GM12873 (cell line): ENCODE measurements around the gene UTS2R.

ENCODE experiments used
- TF ChIP-seq, protein P1 (sequence below): IDR thresholded peaks from 2 replicates; pipeline ENCODE4 v1.5.1; 2012; ENCODE audit warnings: low read depth, mild to moderate bottlenecking, moderate library complexity, low read length, control low read depth; ENCODE audit not compliant: insufficient read depth; ENCODE audit errors: missing control alignments

UTS2R gene

DNA sequence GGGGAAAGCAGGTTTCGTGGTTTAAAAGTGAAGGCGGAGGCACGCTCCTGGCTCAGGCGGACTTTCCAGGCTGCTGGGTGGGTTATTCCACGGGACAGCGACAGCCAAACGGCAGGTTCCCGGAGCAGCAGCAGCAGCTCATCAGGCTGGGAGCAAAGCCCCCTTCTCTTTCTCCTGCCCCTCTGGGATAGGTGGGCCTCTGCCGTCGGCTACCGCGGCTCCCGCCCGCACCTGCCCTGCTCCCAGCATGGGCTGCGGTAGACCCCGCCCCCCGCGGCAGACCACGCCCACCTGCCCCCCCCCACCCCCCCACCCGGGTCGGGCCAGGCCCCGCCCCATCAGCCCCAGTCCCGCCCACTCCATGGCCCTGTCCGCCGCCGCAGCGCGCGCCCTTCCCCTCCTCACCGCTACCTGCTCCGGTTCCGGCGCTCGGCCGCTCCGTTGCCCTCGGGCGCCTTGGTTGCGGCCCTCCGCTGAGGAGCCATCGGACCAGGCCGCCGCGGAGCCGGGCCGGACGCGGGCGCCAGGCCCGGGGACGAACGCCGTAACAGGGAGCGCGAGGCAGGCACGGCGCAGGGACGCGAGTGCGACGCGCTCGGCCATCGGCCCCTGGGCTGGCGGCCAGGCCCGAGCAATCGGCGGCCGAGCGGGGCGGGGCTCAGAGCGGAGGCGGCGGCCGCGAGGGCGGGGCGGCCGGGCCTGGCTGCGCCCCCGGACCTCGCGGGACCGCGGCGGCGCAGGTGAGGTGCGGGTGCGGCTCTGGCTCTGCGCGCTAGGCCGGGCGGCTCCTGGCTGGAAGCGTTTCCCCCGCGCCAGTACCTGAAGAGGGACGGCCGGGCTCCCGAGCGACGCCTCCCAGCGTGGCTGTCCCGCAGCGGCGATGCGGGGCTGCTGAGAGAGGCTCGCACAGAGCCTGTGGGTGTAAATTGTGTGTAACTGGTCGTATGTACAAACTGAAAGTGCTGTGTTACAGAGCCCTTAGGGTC, 46.7 kb downstream of the UTS2R start, which contains the start of the genes HEXD and OGFOD3:
HEXD (plus strand) TSS at position 347 of the 986 bp plus-strand sequence. CDS start 1,453 bp downstream, outside the sequence.
OGFOD3 (minus strand) TSS at position 586 of the 986 bp plus-strand sequence; CDS start at position 485, 101 bp downstream.
- TF ChIP-seq, protein P1, sequence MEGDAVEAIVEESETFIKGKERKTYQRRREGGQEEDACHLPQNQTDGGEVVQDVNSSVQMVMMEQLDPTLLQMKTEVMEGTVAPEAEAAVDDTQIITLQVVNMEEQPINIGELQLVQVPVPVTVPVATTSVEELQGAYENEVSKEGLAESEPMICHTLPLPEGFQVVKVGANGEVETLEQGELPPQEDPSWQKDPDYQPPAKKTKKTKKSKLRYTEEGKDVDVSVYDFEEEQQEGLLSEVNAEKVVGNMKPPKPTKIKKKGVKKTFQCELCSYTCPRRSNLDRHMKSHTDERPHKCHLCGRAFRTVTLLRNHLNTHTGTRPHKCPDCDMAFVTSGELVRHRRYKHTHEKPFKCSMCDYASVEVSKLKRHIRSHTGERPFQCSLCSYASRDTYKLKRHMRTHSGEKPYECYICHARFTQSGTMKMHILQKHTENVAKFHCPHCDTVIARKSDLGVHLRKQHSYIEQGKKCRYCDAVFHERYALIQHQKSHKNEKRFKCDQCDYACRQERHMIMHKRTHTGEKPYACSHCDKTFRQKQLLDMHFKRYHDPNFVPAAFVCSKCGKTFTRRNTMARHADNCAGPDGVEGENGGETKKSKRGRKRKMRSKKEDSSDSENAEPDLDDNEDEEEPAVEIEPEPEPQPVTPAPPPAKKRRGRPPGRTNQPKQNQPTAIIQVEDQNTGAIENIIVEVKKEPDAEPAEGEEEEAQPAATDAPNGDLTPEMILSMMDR: no peak

DNA sequence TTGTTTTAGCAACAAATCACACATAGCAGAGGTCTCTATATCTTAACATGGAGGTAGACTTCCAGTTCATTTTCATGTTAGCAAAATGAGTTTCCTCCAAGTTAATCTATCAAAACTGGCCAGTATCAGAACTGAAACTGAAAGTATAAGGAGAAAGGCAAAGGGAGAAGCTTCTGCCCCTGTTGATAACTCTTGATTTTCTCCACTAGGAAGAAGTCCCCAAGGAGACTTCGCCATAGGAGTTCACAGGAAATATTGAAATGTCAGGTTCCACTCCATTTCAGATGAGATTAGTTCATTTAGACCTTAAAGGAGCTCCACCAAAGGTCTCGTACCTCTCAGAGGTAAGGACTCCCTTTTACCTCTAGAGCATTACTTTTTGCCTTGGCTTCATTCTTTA, 48.0 kb downstream of the UTS2R start:
- TF ChIP-seq, protein P1: no peak

DNA sequence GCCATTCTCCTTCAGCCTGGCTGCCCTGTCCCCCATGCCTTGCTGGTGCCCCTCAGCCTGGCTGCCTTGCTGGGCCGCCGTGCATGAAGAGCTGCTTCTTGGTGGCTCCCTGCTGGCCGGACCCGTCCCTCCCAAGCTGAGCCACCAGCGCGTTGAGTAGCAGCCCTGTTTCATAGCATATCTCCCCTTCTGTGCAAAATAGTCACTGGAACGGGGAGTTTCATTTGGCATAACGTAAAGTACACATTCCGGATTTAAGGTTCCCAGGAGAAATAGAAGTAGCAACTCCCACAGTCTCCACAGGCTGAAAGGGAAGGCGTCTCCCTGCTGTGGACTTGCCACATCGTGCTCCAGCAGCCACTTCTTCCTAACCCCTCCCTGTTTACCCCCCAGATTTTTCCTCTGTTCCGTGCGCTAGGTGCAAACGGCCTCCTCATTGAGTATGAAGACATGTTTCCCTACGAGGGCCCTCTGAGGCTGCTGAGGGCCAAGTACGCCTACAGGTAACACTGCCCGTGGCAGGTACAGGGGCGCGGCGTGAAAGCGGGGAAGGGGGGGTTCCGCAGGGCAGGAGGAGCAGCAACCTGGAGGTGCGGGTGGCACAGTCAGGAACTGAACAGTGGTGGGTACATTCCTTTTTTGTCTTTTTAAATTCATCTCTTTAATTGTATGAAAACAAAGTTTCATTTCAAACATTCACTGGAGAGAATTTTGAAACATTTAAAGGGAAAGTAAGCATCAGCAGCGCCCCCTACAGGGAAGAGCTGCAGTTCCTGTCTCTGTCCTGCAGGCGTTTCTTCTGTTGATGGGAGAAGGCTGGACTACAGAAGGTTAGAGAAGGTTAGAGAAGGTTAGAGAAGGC, 52.7 kb downstream of the UTS2R start:
- TF ChIP-seq, protein P1: peak; percentile 83

DNA sequence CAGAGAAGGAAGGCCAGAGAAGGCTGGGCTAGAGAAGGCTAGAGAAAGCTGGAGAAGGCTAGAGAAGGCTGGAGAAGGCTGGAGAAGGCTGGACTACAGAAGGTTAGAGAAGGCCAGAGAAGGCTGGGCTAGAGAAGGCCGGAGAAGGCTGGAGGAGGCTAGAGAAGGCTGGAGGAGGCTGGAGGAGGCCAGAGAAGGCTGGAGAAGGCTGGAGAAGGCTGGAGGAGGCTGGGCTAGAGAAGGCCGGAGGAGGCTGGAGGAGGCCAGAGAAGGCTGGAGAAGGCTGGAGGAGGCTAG, 53.2 kb downstream of the UTS2R start:
- TF ChIP-seq, protein P1: no peak
